DND-41 (cell line): ENCODE data around the gene KAT6B.

Experiments
- ATAC-seq: fragments of 200-7000 bp; cut with Tn5 transposase; 3 replicates; pipeline ENCODE4 v1.9.1; 2021; ENCODE audit warnings: low read depth; ENCODE audit not compliant: insufficient read depth
- DNase-seq: peaks from one replicate; pipeline ENCODE4 v3.0.0-alpha.2; 2020
- H2AFZ ChIP-seq: 2 replicates; pipeline ENCODE4 v1.6.0; 2012; ENCODE audit warnings: low read depth, low read length
- H3K27ac ChIP-seq: 2 replicates; pipeline ENCODE4 v1.5.1; 2012; ENCODE audit warnings: low read length, inconsistent platforms
- H3K27me3 ChIP-seq: fragments of 200-600 bp; sonication (generic); 2 replicates; pipeline ENCODE4 v1.6.0; 2012; ENCODE audit warnings: low read length, mild to moderate bottlenecking, inconsistent platforms; ENCODE audit not compliant: insufficient read depth, poor library complexity
- H3K36me3 ChIP-seq: 2 replicates; pipeline ENCODE4 v1.5.1; 2012; ENCODE audit warnings: low read length, inconsistent platforms; ENCODE audit not compliant: insufficient read depth
- H3K4me1 ChIP-seq: 2 replicates; pipeline ENCODE4 v1.5.1; 2012; ENCODE audit warnings: mild to moderate bottlenecking, low read length; ENCODE audit not compliant: insufficient read depth
- H3K4me2 ChIP-seq: 2 replicates; pipeline ENCODE4 v1.6.0; 2012; ENCODE audit warnings: mild to moderate bottlenecking, moderate library complexity, low read length, inconsistent platforms; ENCODE audit not compliant: insufficient read depth
- H3K4me3 ChIP-seq, 2 experiments: fragments of 200-600 bp in 1 of 2; shearing (Covaris generic) in 1 of 2; 2 replicates each; pipeline ENCODE4 v1.5.1; 2012 to 2016; ENCODE audit warnings: inconsistent platforms in 2 of 2, low read length in 2 of 2, mild to moderate bottlenecking in 2 of 2, low read depth in 1 of 2, moderate library complexity in 1 of 2
- H3K79me2 ChIP-seq: 2 replicates; pipeline ENCODE4 v1.6.0; 2012; ENCODE audit warnings: low read length, inconsistent platforms; ENCODE audit not compliant: insufficient read depth
- H3K9ac ChIP-seq: 2 replicates; pipeline ENCODE4 v1.6.0; 2012; ENCODE audit warnings: low read depth, mild to moderate bottlenecking, inconsistent platforms, low read length, moderate library complexity
- H3K9me3 ChIP-seq: 2 replicates; pipeline ENCODE4 v1.5.1; 2012; ENCODE audit warnings: low read length, moderate library complexity, mild to moderate bottlenecking, inconsistent platforms; ENCODE audit not compliant: insufficient read depth, severe bottlenecking
- H4K20me1 ChIP-seq: 2 replicates; pipeline ENCODE4 v1.6.0; 2012; ENCODE audit warnings: low read length; ENCODE audit not compliant: insufficient read depth
- CTCF ChIP-seq: IDR thresholded peaks from 2 replicates; pipeline ENCODE4 v1.5.1; 2012; ENCODE audit warnings: borderline replicate concordance, low read length, moderate library complexity, mild to moderate bottlenecking; ENCODE audit not compliant: poor library complexity, severe bottlenecking; ENCODE audit errors: extremely low read depth
- EZH2 ChIP-seq: IDR thresholded peaks from 3 replicates; pipeline ENCODE4 v1.6.1; 2012; ENCODE audit warnings: borderline replicate concordance, low read depth, mild to moderate bottlenecking, moderate library complexity, low read length, inconsistent platforms; ENCODE audit not compliant: severe bottlenecking

KAT6B gene

GRCh38 chr10:74880041-74880440, 53.6 kb downstream of the KAT6B start:
- no peak for ATAC-seq

GRCh38 chr10:74881253-74881884, 55.0 kb downstream of the KAT6B start:
- no peaks in the 10 kb centered on the region for H3K27me3 ChIP-seq
- no peak for ATAC-seq
- H3K9me3 ChIP-seq = no peaks in the 10 kb centered on the region
- H3K4me2 ChIP-seq = no peak overlapping the region
- H3K79me2 ChIP-seq = peaks cover 41% of the 10 kb centered on the region; the same call in 1 of the 2 replicates
- H3K4me3 ChIP-seq = no peak overlapping the region
- no peaks in the 10 kb centered on the region for H3K36me3 ChIP-seq
- peaks cover 13% of the 10 kb centered on the region; the same call in 1 of the 2 replicates for H4K20me1 ChIP-seq
- H3K27ac ChIP-seq = no peak overlapping the region
- H3K9ac ChIP-seq = no peak overlapping the region
- DNase-seq = no peak
- no peaks in the 10 kb centered on the region for H3K4me1 ChIP-seq
- no peak overlapping the region for H2AFZ ChIP-seq
- no peak for TF ChIP-seq CTCF
- TF ChIP-seq EZH2 = no peak

More at GRCh38 chr10:74880041-74880440, 53.6 kb downstream of the KAT6B start:
- H3K9me3 ChIP-seq = no peaks in the 10 kb centered on the region
- DNase-seq = no peak
- no peak overlapping the region for H3K4me2 ChIP-seq
- H3K27ac ChIP-seq = no peak overlapping the region
- H3K36me3 ChIP-seq = no peaks in the 10 kb centered on the region
- H3K9ac ChIP-seq = no peak overlapping the region
- no peak overlapping the region for H3K4me3 ChIP-seq
- H3K79me2 ChIP-seq = peaks cover 41% of the 10 kb centered on the region; the same call in 1 of the 2 replicates
- H3K27me3 ChIP-seq = no peaks in the 10 kb centered on the region
- no peaks in the 10 kb centered on the region for H3K4me1 ChIP-seq
- H4K20me1 ChIP-seq = peaks cover 9% of the 10 kb centered on the region; the same call in 1 of the 2 replicates
- TF ChIP-seq EZH2 = no peak
- no peak for TF ChIP-seq CTCF
- H2AFZ ChIP-seq = no peak overlapping the region

- Histone ChIP-seq H3K27ac (no peak overlapping the region), H3K9me3 (no peaks in the 10 kb centered on the region), H3K27me3 (no peaks in the 10 kb centered on the region), H3K9ac (no peak overlapping the region), H3K4me3 (no peak overlapping the region), H4K20me1 (peaks cover 19% of the 10 kb centered on the region; the same call in 1 of the 2 replicates), H3K79me2 (peaks cover 47% of the 10 kb centered on the region; the same call in 1 of the 2 replicates), H3K36me3 (no peaks in the 10 kb centered on the region), H2AFZ (no peak overlapping the region), H3K4me1 (no peaks in the 10 kb centered on the region), H3K4me2 (no peak overlapping the region)
- ATAC-seq = no peak
- no peak for TF ChIP-seq EZH2
- TF ChIP-seq CTCF = no peak
- no peak for DNase-seq
Measured at GRCh38 chr10:74882427-74882826, 56.0 kb downstream of the KAT6B start.

- Histone ChIP-seq H3K4me2 (no peak overlapping the region), H3K4me3 (no peak overlapping the region), H3K27me3 (no peaks in the 10 kb centered on the region), H3K79me2 (peaks cover 47% of the 10 kb centered on the region; the same call in 1 of the 2 replicates), H4K20me1 (peaks cover 19% of the 10 kb centered on the region; the same call in 1 of the 2 replicates), H3K9me3 (no peaks in the 10 kb centered on the region), H3K36me3 (no peaks in the 10 kb centered on the region), H3K27ac (no peak overlapping the region), H3K9ac (no peak overlapping the region), H2AFZ (no peak overlapping the region), H3K4me1 (no peaks in the 10 kb centered on the region)
- TF ChIP-seq EZH2 (no peak), CTCF (no peak)
- DNase-seq (no peak), ATAC-seq (no peak)
Measured at GRCh38 chr10:74882831-74883230, 56.4 kb downstream of the KAT6B start.
